ENCODE measurements around the gene MADD.
"Not testable (repeated sequence)": the region's sequence is repeated elsewhere in the genome, so short reads cannot be mapped to it uniquely, and the experiment has no call there.

MADD gene

GRCh38 chr11:47328449-47329390 is 58.8 kb downstream of the MADD start:
- no peak for TF ChIP-seq POLR2A (IDR thresholded peaks at IDR 0.05; ENCODE audit: low read depth, low read length)
- no peak for TF ChIP-seq POLR2AphosphoS5 (IDR thresholded peaks at IDR 0.05; ENCODE audit: low read depth, low read length)
- TF ChIP-seq TAF1 (IDR thresholded peaks at IDR 0.05; ENCODE audit: borderline replicate concordance, low read depth, low read length) = no peak
- FAIRE-seq (no peak), DNase-seq (ENCODE audit: insufficient read length) (peak; percentile 11)

GRCh38 chr11:47329431-47329986 is 59.6 kb downstream of the MADD start:
- no peak for FAIRE-seq
- peak; percentile 10 for DNase-seq (ENCODE audit: insufficient read length)
- TF ChIP-seq POLR2A (IDR thresholded peaks at IDR 0.05; ENCODE audit: low read depth, low read length) (no peak), TAF1 (IDR thresholded peaks at IDR 0.05; ENCODE audit: borderline replicate concordance, low read depth, low read length) (no peak), POLR2AphosphoS5 (IDR thresholded peaks at IDR 0.05; ENCODE audit: low read depth, low read length) (no peak)

- no peak for FAIRE-seq
- no peak for TF ChIP-seq POLR2A (IDR thresholded peaks at IDR 0.05; ENCODE audit: low read depth, low read length)
- TF ChIP-seq POLR2AphosphoS5 (IDR thresholded peaks at IDR 0.05; ENCODE audit: low read depth, low read length) = no peak
- no peak for TF ChIP-seq TAF1 (IDR thresholded peaks at IDR 0.05; ENCODE audit: borderline replicate concordance, low read depth, low read length)
- peak; percentile 16 for DNase-seq (ENCODE audit: insufficient read length)
These were observed 60.3 kb downstream of the MADD start for GRCh38 chr11:47329987-47330931.

GRCh38 chr11:47331454-47332302 is 61.7 kb downstream of the MADD start:
- TF ChIP-seq POLR2A (IDR thresholded peaks at IDR 0.05; ENCODE audit: low read depth, low read length) (no peak), TAF1 (IDR thresholded peaks at IDR 0.05; ENCODE audit: borderline replicate concordance, low read depth, low read length) (no peak), POLR2AphosphoS5 (IDR thresholded peaks at IDR 0.05; ENCODE audit: low read depth, low read length) (no peak)
- FAIRE-seq (no peak), DNase-seq (ENCODE audit: insufficient read length) (no peak)

- no peak for DNase-seq (ENCODE audit: insufficient read length)
These were observed 62.4 kb downstream of the MADD start for GRCh38 chr11:47332303-47332711.

GRCh38 chr11:47332791-47333525 is 63.0 kb downstream of the MADD start:
- TF ChIP-seq POLR2AphosphoS5 (IDR thresholded peaks at IDR 0.05; ENCODE audit: low read depth, low read length) (no peak), TAF1 (IDR thresholded peaks at IDR 0.05; ENCODE audit: borderline replicate concordance, low read depth, low read length) (no peak), POLR2A (IDR thresholded peaks at IDR 0.05; ENCODE audit: low read depth, low read length) (no peak)
- DNase-seq (ENCODE audit: insufficient read length) (no peak), FAIRE-seq (no peak)

More at GRCh38 chr11:47332303-47332711, 62.4 kb downstream of the MADD start:
- FAIRE-seq = no peak
- TF ChIP-seq POLR2AphosphoS5 (IDR thresholded peaks at IDR 0.05; ENCODE audit: low read depth, low read length) = no peak
- TF ChIP-seq TAF1 (IDR thresholded peaks at IDR 0.05; ENCODE audit: borderline replicate concordance, low read depth, low read length) = no peak
- no peak for TF ChIP-seq POLR2A (IDR thresholded peaks at IDR 0.05; ENCODE audit: low read depth, low read length)

- no peak for TF ChIP-seq TAF1 (IDR thresholded peaks at IDR 0.05; ENCODE audit: borderline replicate concordance, low read depth, low read length)
- no peak for TF ChIP-seq POLR2AphosphoS5 (IDR thresholded peaks at IDR 0.05; ENCODE audit: low read depth, low read length)
- TF ChIP-seq POLR2A (IDR thresholded peaks at IDR 0.05; ENCODE audit: low read depth, low read length) = no peak
- DNase-seq (ENCODE audit: insufficient read length) = no peak
- no peak for FAIRE-seq
These were observed 63.6 kb downstream of the MADD start for GRCh38 chr11:47333526-47333845.

GRCh38 chr11:47333886-47334443 is 64.0 kb downstream of the MADD start:
- no peak for DNase-seq (ENCODE audit: insufficient read length)
- no peak for FAIRE-seq
- TF ChIP-seq POLR2AphosphoS5 (IDR thresholded peaks at IDR 0.05; ENCODE audit: low read depth, low read length) (no peak), TAF1 (IDR thresholded peaks at IDR 0.05; ENCODE audit: borderline replicate concordance, low read depth, low read length) (no peak), POLR2A (IDR thresholded peaks at IDR 0.05; ENCODE audit: low read depth, low read length) (no peak)

- FAIRE-seq; DNase-seq (ENCODE audit: insufficient read length): not testable (repeated sequence)
These were observed 64.9 kb downstream of the MADD start for GRCh38 chr11:47334699-47335411.
